GM18502 (cell line): Measurements from ENCODE around the gene NKD2.

Experiments used
- ATAC-seq: cut with Tn5 transposase; IDR thresholded peaks from one replicate; pipeline ENCODE4 v1.9.1; 2021; ENCODE audit warnings: mild to moderate bottlenecking; ENCODE audit not compliant: unreplicated experiment, poor library complexity

NKD2 gene

GRCh38 chr5:1065891-1066650 lies 57.5 kb downstream of the NKD2 start:
- no peak for ATAC-seq

- ATAC-seq, result no peak
Measured at GRCh38 chr5:1066676-1067075, 58.1 kb downstream of the NKD2 start.

GRCh38 chr5:1067141-1068121 lies 58.8 kb downstream of the NKD2 start:
- ATAC-seq, result no peak

GRCh38 chr5:1068204-1068894 lies 59.7 kb downstream of the NKD2 start:
- no peak for ATAC-seq

GRCh38 chr5:1068895-1069719 lies 60.5 kb downstream of the NKD2 start:
- no peak for ATAC-seq

- ATAC-seq, result no peak
Measured at GRCh38 chr5:1069720-1070088, 61.1 kb downstream of the NKD2 start.

GRCh38 chr5:1073239-1074102 lies 64.9 kb downstream of the NKD2 start:
- no peak for ATAC-seq

- ATAC-seq, result no peak
Measured at GRCh38 chr5:1074226-1074625, 65.6 kb downstream of the NKD2 start.

- no peak for ATAC-seq
Measured at GRCh38 chr5:1074816-1075554, 66.4 kb downstream of the NKD2 start.

GRCh38 chr5:1075555-1075881 lies 66.9 kb downstream of the NKD2 start:
- ATAC-seq, result no peak

GRCh38 chr5:1075931-1076330 lies 67.3 kb downstream of the NKD2 start:
- ATAC-seq, result no peak

- ATAC-seq, result no peak
Measured at GRCh38 chr5:1076406-1076805, 67.8 kb downstream of the NKD2 start.

- no peak for ATAC-seq
Measured at GRCh38 chr5:1077026-1077425, 68.4 kb downstream of the NKD2 start.

GRCh38 chr5:1077491-1078020 lies 69.0 kb downstream of the NKD2 start:
- no peak for ATAC-seq

- ATAC-seq, result no peak
Measured at GRCh38 chr5:1078206-1078605, 69.6 kb downstream of the NKD2 start.

GRCh38 chr5:1078851-1079250 lies 70.2 kb downstream of the NKD2 start:
- ATAC-seq, result no peak

- ATAC-seq, result no peak
Measured at GRCh38 chr5:1079486-1079885, 70.9 kb downstream of the NKD2 start.

- ATAC-seq, result no peak
Measured at GRCh38 chr5:1079961-1080360, 71.4 kb downstream of the NKD2 start.
